ENCODE results near the gene NCKAP5.

NCKAP5 gene

GRCh38 chr2:132975193-132976105 lies 592.8 kb downstream of the NCKAP5 start:
- Histone ChIP-seq H3K27me3 (no peaks in the 10 kb centered on the region), H3K9me3 (no peaks in the 10 kb centered on the region), H3K4me3 (ENCODE audit: low read depth, low read length) (no peak overlapping the region), H3K36me3 (no peaks in the 10 kb centered on the region), H3K4me1 (no peaks in the 10 kb centered on the region)
- no peak for DNase-seq
- TF ChIP-seq CTCF (IDR thresholded peaks at IDR 0.05; ENCODE audit: low read depth, low read length), result no peak

GRCh38 chr2:132974467-132975095 lies 593.7 kb downstream of the NCKAP5 start:
- no peak for TF ChIP-seq CTCF (IDR thresholded peaks at IDR 0.05; ENCODE audit: low read depth, low read length)
- no peak for DNase-seq
- H3K4me1 ChIP-seq, result no peaks in the 10 kb centered on the region
- no peak overlapping the region for H3K4me3 ChIP-seq (ENCODE audit: low read depth, low read length)
- H3K36me3 ChIP-seq, result no peaks in the 10 kb centered on the region
- no peaks in the 10 kb centered on the region for H3K27me3 ChIP-seq
- H3K9me3 ChIP-seq, result no peaks in the 10 kb centered on the region

GRCh38 chr2:132971310-132972061 lies 596.8 kb downstream of the NCKAP5 start:
- DNase-seq, result no peak
- H3K27me3 ChIP-seq, result no peaks in the 10 kb centered on the region
- H3K4me1 ChIP-seq, result no peaks in the 10 kb centered on the region
- H3K9me3 ChIP-seq, result no peaks in the 10 kb centered on the region
- H3K36me3 ChIP-seq, result no peaks in the 10 kb centered on the region
- TF ChIP-seq CTCF (IDR thresholded peaks at IDR 0.05; ENCODE audit: low read depth, low read length), result no peak
- no peak overlapping the region for H3K4me3 ChIP-seq (ENCODE audit: low read depth, low read length)

- Histone ChIP-seq H3K9me3 (no peaks in the 10 kb centered on the region), H3K27me3 (no peaks in the 10 kb centered on the region), H3K4me3 (ENCODE audit: low read depth, low read length) (no peak overlapping the region), H3K4me1 (no peaks in the 10 kb centered on the region), H3K36me3 (no peaks in the 10 kb centered on the region)
- no peak for TF ChIP-seq CTCF (IDR thresholded peaks at IDR 0.05; ENCODE audit: low read depth, low read length)
- DNase-seq, result no peak
Observed at GRCh38 chr2:132969371-132969985, 598.8 kb downstream of the NCKAP5 start.

GRCh38 chr2:132965460-132965859 lies 602.8 kb downstream of the NCKAP5 start:
- Histone ChIP-seq H3K27me3 (no peaks in the 10 kb centered on the region), H3K4me1 (no peaks in the 10 kb centered on the region), H3K36me3 (no peaks in the 10 kb centered on the region), H3K9me3 (no peaks in the 10 kb centered on the region), H3K4me3 (ENCODE audit: low read depth, low read length) (no peak overlapping the region)
- TF ChIP-seq CTCF (IDR thresholded peaks at IDR 0.05; ENCODE audit: low read depth, low read length), result no peak
- DNase-seq, result no peak

Measured in BE2C (cell line).